Cardiac muscle cell (in vitro differentiated cells and primary cell): Measurements from ENCODE around the gene CLIC5. TPM values are rescaled to one million over a fixed set of nuclear protein-coding genes. Genes with fewer than 3 reads are reported as not detected.
"Not testable (repeated sequence)": the region's sequence is repeated elsewhere in the genome, so short reads cannot be mapped to it uniquely, and the experiment has no call there.

Experiments
- DNase-seq, 2 donors: peaks; one replicate each; pipeline versions ENCODE4 v3.0.0 to v3.0.0-alpha.2; 2010 to 2017; ENCODE audit warnings: low read depth in 1 of 2, low spot score in 1 of 2
- H3K27ac ChIP-seq: fragments of 200-600 bp; sonication (generic); 2 replicates; pipeline ENCODE4 v1.5.1; 2016
- H3K27me3 ChIP-seq: fragments of 200-600 bp; sonication (generic); 2 replicates; pipeline ENCODE4 v1.6.0; 2016; ENCODE audit warnings: control low read depth
- H3K36me3 ChIP-seq: fragments of 200-600 bp; sonication (generic); 2 replicates; pipeline ENCODE4 v1.5.1; 2016; ENCODE audit warnings: control low read depth
- H3K4me1 ChIP-seq: fragments of 200-600 bp; sonication (generic); 2 replicates; pipeline ENCODE4 v1.8.1; 2017; ENCODE audit warnings: low read depth, mild to moderate bottlenecking, mixed run types
- H3K4me3 ChIP-seq: fragments of 200-600 bp; sonication (generic); 2 replicates; pipeline ENCODE4 v1.5.1; 2016; ENCODE audit warnings: mild to moderate bottlenecking
- H3K9me3 ChIP-seq: fragments of 200-600 bp; sonication (generic); 2 replicates; pipeline ENCODE4 v1.5.1; 2017; ENCODE audit warnings: low read depth, mild to moderate bottlenecking, control low read depth
- CTCF ChIP-seq: IDR thresholded peaks from 2 replicates; pipeline ENCODE4 v1.5.1; 2012; ENCODE audit warnings: low read depth, mild to moderate bottlenecking, low read length
- polyA plus RNA-seq: library from polyadenylated mRNA; unstranded; fragments of >200 nt; fragmentation: Nextera tagmentation; extraction: Ambion mirVana; gene quantifications from 2 replicates; pipeline ENCODE4 v1.2.1, GENCODE V29; 2016
- total RNA-seq: library from RNA; depleted of rRNA; stranded (reverse); fragments of >200 nt; gene quantifications from 2 replicates; pipeline ENCODE4 v1.2.3, GENCODE V29; 2016

The CLIC5 gene
- total and polyA plus RNA-seq, 2 experiments from 2014 or later, result 10.5 to 24.5 TPM

GRCh38 chr6:45930420-45931040 is 85.1 kb downstream of the CLIC5 start:
- no peaks in the 10 kb centered on the region for H3K9me3 ChIP-seq
- H3K4me3 ChIP-seq, result no peak overlapping the region
- H3K27me3 ChIP-seq, result no peaks in the 10 kb centered on the region
- peaks cover 8% of the 10 kb centered on the region for H3K4me1 ChIP-seq
- peak; percentile 97 for TF ChIP-seq CTCF
- no peaks in the 10 kb centered on the region for H3K36me3 ChIP-seq
- DNase-seq, result peak; percentile 80 to 81
- H3K27ac ChIP-seq, result no peak overlapping the region

GRCh38 chr6:45929421-45930361 is 86.0 kb downstream of the CLIC5 start:
- no peak for DNase-seq
- Histone ChIP-seq H3K4me3 (no peak overlapping the region), H3K27me3 (no peaks in the 10 kb centered on the region), H3K27ac (no peak overlapping the region), H3K9me3 (no peaks in the 10 kb centered on the region), H3K36me3 (no peaks in the 10 kb centered on the region), H3K4me1 (peaks cover 8% of the 10 kb centered on the region)
- TF ChIP-seq CTCF, result no peak

GRCh38 chr6:45928721-45929305 is 86.8 kb downstream of the CLIC5 start:
- Histone ChIP-seq H3K27me3 (no peaks in the 10 kb centered on the region), H3K4me1 (peaks cover 8% of the 10 kb centered on the region), H3K36me3 (no peaks in the 10 kb centered on the region), H3K27ac (no peak overlapping the region), H3K4me3 (no peak overlapping the region), H3K9me3 (no peaks in the 10 kb centered on the region)
- no peak for TF ChIP-seq CTCF
- no peak for DNase-seq

- Histone ChIP-seq H3K27me3 (no peaks in the 10 kb centered on the region), H3K4me3 (no peak overlapping the region), H3K4me1 (peaks cover 8% of the 10 kb centered on the region), H3K27ac (no peak overlapping the region), H3K36me3 (no peaks in the 10 kb centered on the region), H3K9me3 (no peaks in the 10 kb centered on the region)
- TF ChIP-seq CTCF, result no peak
- no peak for DNase-seq
These were observed 88.0 kb downstream of the CLIC5 start for GRCh38 chr6:45927421-45928320.

GRCh38 chr6:45926423-45926822 is 89.2 kb downstream of the CLIC5 start:
- DNase-seq, H3K4me3 ChIP-seq, H3K4me1 ChIP-seq, H3K9me3 ChIP-seq, H3K36me3 ChIP-seq, H3K27me3 ChIP-seq, H3K27ac ChIP-seq: not testable (repeated sequence)
